Prostate gland (tissue), 2 donors: ENCODE results near the gene MIGA2. TPM values are rescaled to one million over a fixed set of nuclear protein-coding genes. Genes with fewer than 3 reads are reported as not detected.
A peak's percentile ranks its signal among the peaks of the same experiment; 100 is the strongest.
"Not testable (repeated sequence)": the region's sequence is repeated elsewhere in the genome, so short reads cannot be mapped to it uniquely, and the experiment has no call there.

Source experiments
- DNase-seq: peaks from one replicate; pipeline ENCODE4 v3.0.0-alpha.2; 2019; ENCODE audit warnings: low spot score
- H3K27ac ChIP-seq, 2 donors: fragments of 200-600 bp; sonication (generic); 2 replicates each; pipeline ENCODE4 v1.5.1; 2017 to 2019
- H3K27me3 ChIP-seq: fragments of 200-600 bp; sonication (generic); replicated peaks from 2 replicates; pipeline ENCODE4 v1.5.1; 2019; ENCODE audit not compliant: insufficient read depth
- H3K36me3 ChIP-seq, 2 donors: fragments of 200-600 bp; sonication (generic); 1 replicate in 1 of 2; 2 replicates in 1 of 2; pipeline versions ENCODE4 v1.5.1 to v1.8.1; 2017 to 2019
- H3K4me1 ChIP-seq: fragments of 200-600 bp; sonication (generic); replicated peaks from 2 replicates; pipeline ENCODE4 v1.5.1; 2019
- H3K4me3 ChIP-seq, 2 donors: fragments of 200-600 bp; sonication (generic); 2 replicates each; pipeline ENCODE4 v1.5.1; 2017 to 2019
- H3K9me3 ChIP-seq: fragments of 200-600 bp; sonication (generic); 2 replicates; pipeline ENCODE4 v1.5.1; 2017
- CTCF ChIP-seq, 4 experiments: fragments of 200-600 bp in 2 of 4; fragments of 450-650 bp in 2 of 4; sonication (generic) in 2 of 4; IDR thresholded peaks; 1 replicate in 3 of 4; 2 replicates in 1 of 4; pipeline ENCODE4 v1.5.1; 2016 to 2019; ENCODE audit warnings: antibody characterized with exemption in 4 of 4, mild to moderate bottlenecking in 2 of 4, moderate library complexity in 2 of 4
- POLR2A ChIP-seq: fragments of 450-650 bp; IDR thresholded peaks from one replicate; pipeline ENCODE4 v1.6.1; 2016; ENCODE audit warnings: antibody characterized with exemption, mild to moderate bottlenecking
- POLR2AphosphoS5 ChIP-seq: sonication (generic); formaldehyde crosslinking; IDR thresholded peaks from one replicate; pipeline ENCODE4 v1.6.1; 2017; ENCODE audit warnings: antibody characterized with exemption
- WGBS: methylation state at CpG from one replicate; pipeline ENCODE4 v1.1.5; 2018; 5-methylcytosine and 5-hydroxymethylcytosine counted together
- intact Hi-C: fragments of 100-400 bp; cut with DNase I; formaldehyde crosslinking; loops from one replicate; pipeline ENCODE4 v1.14.2; 2022
- total RNA-seq, 2 donors: library from RNA; depleted of rRNA; stranded (reverse); fragments of >200 nt; gene quantifications; one replicate each; pipeline ENCODE4 v1.1.0, GENCODE V29; 2016

Gene MIGA2
- total RNA-seq, 2 donors from 2014 or later, result 54.5 to 56.5 TPM

GRCh38 chr9:129110740-129111527, 74.5 kb downstream of the MIGA2 start, which contains the start of the genes CRAT and PTPA:
CRAT (minus strand) TSS chr9:129110793; CDS start chr9:129110509, 284 bp downstream.
PTPA (plus strand) TSS chr9:129111415; CDS start chr9:129111601, 186 bp downstream.
- Histone ChIP-seq H3K36me3 (no peaks in the 10 kb centered on the region), H3K9me3 (no peaks in the 10 kb centered on the region), H3K4me1 (peaks cover 14% of the 10 kb centered on the region), H3K27ac (peak within 1 kb of the TSS; percentile 95 to 96), H3K27me3 (no peaks in the 10 kb centered on the region), H3K4me3 (peak within 1 kb of the TSS; percentile 87 to 89)
- under 1% methylated on average over 37 of the region's 77 CpGs for WGBS
- TF ChIP-seq CTCF (IDR thresholded peaks at IDR 0.05), result peak in 2 of 4 experiments; percentile 28 to 41
- TF ChIP-seq POLR2AphosphoS5, result peak; percentile 93
- peak; percentile 97 for TF ChIP-seq POLR2A
- peak; percentile 97 for DNase-seq
- intact Hi-C loops, result no loop called here

DNA sequence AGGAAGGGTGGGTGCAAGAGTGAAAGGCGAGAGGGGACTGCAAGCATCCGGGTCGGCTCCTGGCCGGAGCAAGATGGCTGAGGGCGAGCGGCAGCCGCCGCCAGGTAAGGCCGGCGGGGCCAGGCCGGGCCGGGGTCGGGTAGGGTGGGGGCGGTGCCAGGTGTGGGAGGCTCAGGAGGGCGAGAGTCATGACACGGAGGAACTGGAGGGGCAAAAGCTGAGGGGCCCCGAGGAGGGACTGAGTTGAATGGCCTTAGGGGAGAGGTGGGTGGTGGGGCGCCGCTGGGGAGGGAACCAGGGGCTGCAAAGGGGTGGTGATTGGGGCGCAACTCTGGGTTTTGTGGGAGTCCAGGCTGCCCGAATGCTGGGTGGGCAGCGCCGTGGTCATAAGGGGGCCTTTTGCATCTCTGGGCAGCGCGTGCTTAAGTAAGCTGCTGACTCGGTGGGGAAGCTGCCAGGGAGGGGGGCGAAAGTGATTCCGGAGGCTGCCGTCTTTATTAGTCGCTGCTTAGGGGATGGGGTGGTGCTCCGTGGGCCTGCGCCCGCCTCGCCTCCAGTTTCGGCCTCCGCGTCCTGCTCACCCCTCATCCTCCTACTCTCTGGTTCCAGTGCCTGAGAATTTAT, 75.2 kb downstream of the MIGA2 start:
- H3K4me1 ChIP-seq, result peaks cover 14% of the 10 kb centered on the region
- intact Hi-C loops, result no loop called here
- peak; percentile 52 for DNase-seq
- peak overlapping the region; percentile 95 to 96 for H3K27ac ChIP-seq
- no peaks in the 10 kb centered on the region for H3K9me3 ChIP-seq
- peak overlapping the region; percentile 87 to 89 for H3K4me3 ChIP-seq
- TF ChIP-seq POLR2AphosphoS5 (no peak), CTCF (IDR thresholded peaks at IDR 0.05) (no peak), POLR2A (no peak)
- H3K36me3 ChIP-seq, result no peaks in the 10 kb centered on the region
- under 1% methylated on average over 37 of the region's 37 CpGs for WGBS
- H3K27me3 ChIP-seq, result no peaks in the 10 kb centered on the region

GRCh38 chr9:129112526-129112925, 76.1 kb downstream of the MIGA2 start:
- H3K4me3 ChIP-seq, result peak overlapping the region; percentile 87 to 89
- H3K27ac ChIP-seq, result peak overlapping the region; percentile 95 to 96
- DNase-seq, intact Hi-C loops, H3K36me3 ChIP-seq, H3K27me3 ChIP-seq, H3K9me3 ChIP-seq: not testable (repeated sequence)
- 86% methylated on average over 17 of the region's 17 CpGs for WGBS
- H3K4me1 ChIP-seq, result peaks cover 14% of the 10 kb centered on the region

DNA sequence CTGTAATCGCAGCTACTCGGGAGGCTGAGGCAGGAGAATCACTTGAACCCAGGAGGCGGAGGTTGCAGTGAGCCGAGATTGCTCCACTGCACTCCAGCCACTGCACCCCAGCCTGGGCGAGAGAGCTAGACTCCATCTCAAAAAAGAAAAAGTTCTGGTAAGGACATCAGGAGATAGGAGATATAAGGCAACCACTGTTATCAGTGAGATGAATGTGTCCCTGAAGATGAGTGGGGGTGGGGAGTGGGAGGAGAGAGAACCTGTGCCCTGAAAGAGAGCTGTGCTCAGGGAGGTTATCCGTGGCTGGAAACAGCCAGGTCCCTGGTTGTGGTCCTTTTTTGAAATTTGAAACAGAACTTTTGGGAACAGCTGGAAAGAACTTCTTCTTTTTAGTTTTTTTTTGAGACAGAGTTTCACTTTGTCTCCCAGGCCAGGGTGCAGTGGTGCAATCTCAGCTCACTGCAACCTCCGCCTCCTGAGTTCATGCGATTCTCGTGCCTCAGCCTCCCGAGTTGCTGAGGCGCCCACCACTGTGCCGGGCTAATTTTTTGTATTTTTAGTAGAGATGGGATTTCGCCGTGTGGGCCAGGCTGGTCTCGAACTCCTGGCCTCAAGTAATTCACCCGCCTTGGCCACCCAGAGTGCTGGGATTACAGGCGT, 77.3 kb downstream of the MIGA2 start:
- intact Hi-C loops, result no loop called here
- peaks cover 14% of the 10 kb centered on the region for H3K4me1 ChIP-seq
- H3K4me3 ChIP-seq, result no peak overlapping the region
- no peaks in the 10 kb centered on the region for H3K27me3 ChIP-seq
- TF ChIP-seq POLR2A (no peak), POLR2AphosphoS5 (no peak), CTCF (IDR thresholded peaks at IDR 0.05) (no peak)
- H3K36me3 ChIP-seq, result no peaks in the 10 kb centered on the region
- DNase-seq, result no peak
- H3K9me3 ChIP-seq, result no peaks in the 10 kb centered on the region
- H3K27ac ChIP-seq, result peak overlapping the region; percentile 23 to 71
- WGBS, result 86% methylated on average over 17 of the region's 17 CpGs

DNA sequence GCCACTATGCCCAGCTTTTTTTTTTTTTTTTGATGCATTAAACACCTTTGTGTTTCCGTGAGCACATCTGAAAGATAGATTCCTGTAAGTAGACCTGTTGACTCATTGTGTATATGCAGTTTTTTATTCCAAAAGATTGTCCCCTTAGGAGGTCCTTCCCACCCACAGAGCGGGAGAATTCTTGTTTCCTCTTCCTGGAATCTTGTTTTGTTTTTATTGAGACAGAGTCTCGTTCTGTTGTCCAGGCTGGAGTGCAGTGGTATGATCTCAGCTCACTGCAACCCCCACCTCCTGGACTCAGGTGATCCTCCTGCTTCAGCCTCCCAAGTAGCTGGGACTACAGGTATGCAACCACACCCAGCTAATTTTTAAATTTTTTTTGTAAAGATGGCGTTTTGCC, 82.4 kb downstream of the MIGA2 start:
- DNase-seq, result no peak
- Histone ChIP-seq H3K9me3 (no peaks in the 10 kb centered on the region), H3K36me3 (no peaks in the 10 kb centered on the region), H3K4me1 (peaks cover 14% of the 10 kb centered on the region), H3K27ac (no peak overlapping the region), H3K4me3 (no peak overlapping the region), H3K27me3 (no peaks in the 10 kb centered on the region)
- intact Hi-C loops, result no loop called here
- WGBS, result 73% methylated on average over 4 of the region's 4 CpGs
- TF ChIP-seq POLR2A (no peak), POLR2AphosphoS5 (no peak), CTCF (IDR thresholded peaks at IDR 0.05) (no peak)
